NCI-H82 (cell line): ENCODE measurements around the gene CDH24.

Source experiments
- DNase-seq: peaks from one replicate; lab custom pipeline; 2025; lab: John Stamatoyannopoulos, UW

Gene CDH24

GRCh38 chr14:23091294-23092225, 34.2 kb upstream of the CDH24 start:
- no peak for DNase-seq

- no peak for DNase-seq
These were observed 32.9 kb upstream of the CDH24 start for GRCh38 chr14:23090254-23090636.

GRCh38 chr14:23089498-23090253, 32.4 kb upstream of the CDH24 start:
- DNase-seq = no peak

- no peak for DNase-seq
These were observed 29.2 kb upstream of the CDH24 start for GRCh38 chr14:23086565-23086964.

GRCh38 chr14:23085458-23085857, 28.1 kb upstream of the CDH24 start:
- DNase-seq = no peak

GRCh38 chr14:23080474-23080873, 23.2 kb upstream of the CDH24 start:
- no peak for DNase-seq

- no peak for DNase-seq
These were observed 22.4 kb upstream of the CDH24 start for GRCh38 chr14:23079716-23080115.

- DNase-seq = no peak
These were observed 21.4 kb upstream of the CDH24 start for GRCh38 chr14:23078692-23079116.

GRCh38 chr14:23077962-23078361, 20.6 kb upstream of the CDH24 start:
- no peak for DNase-seq

- no peak for DNase-seq
These were observed 19.6 kb upstream of the CDH24 start for GRCh38 chr14:23076785-23077408.

GRCh38 chr14:23074906-23075305, 17.6 kb upstream of the CDH24 start:
- no peak for DNase-seq

- no peak for DNase-seq
These were observed 14.7 kb upstream of the CDH24 start for GRCh38 chr14:23071921-23072539.

GRCh38 chr14:23071244-23071920, 14.1 kb upstream of the CDH24 start:
- no peak for DNase-seq

- no peak for DNase-seq
These were observed 13.2 kb upstream of the CDH24 start for GRCh38 chr14:23070262-23071129.

GRCh38 chr14:23069413-23069806, 12.1 kb upstream of the CDH24 start:
- DNase-seq = no peak

GRCh38 chr14:23068789-23069412, 11.6 kb upstream of the CDH24 start:
- DNase-seq = no peak

GRCh38 chr14:23067847-23068788, 10.8 kb upstream of the CDH24 start:
- no peak for DNase-seq

GRCh38 chr14:23066855-23067744, 9.8 kb upstream of the CDH24 start:
- no peak for DNase-seq
